ENCODE measurements around the gene ARHGAP29. TPM values are rescaled to one million over a fixed set of nuclear protein-coding genes. Genes with fewer than 3 reads are reported as not detected.
A peak's percentile ranks its signal among the peaks of the same experiment; 100 is the strongest.

ARHGAP29 gene
- total and polyA plus RNA-seq, 12 donors, result 5.3 to 16.7 (median 10.4) TPM

DNA sequence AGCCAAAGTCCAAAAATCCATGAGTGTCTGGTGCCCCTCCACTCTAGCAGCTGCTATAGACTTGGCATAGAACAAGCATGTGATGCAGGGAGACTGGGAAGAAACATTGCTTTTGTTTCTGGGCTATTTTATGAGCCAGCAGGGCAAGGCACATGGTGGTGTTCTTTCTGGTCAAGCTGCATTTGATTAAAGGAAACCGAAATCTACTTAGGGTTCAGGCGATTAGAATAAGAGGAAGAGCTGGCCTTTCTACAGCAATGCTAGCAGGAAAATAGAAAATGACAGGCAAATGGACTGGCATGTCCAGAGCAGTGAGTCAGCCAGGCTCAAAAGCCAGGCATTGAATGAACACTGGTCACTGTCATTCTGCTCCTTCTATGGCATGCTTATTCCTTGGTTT, 28.5 kb upstream of the ARHGAP29 start:
- WGBS, 4 donors, result 74 to 81% (median 75%) methylated on average over 2 of the region's 2 CpGs
- no peaks in the 10 kb centered on the region for H3K36me3 ChIP-seq (replicated peaks in 1 of 2)
- H3K4me1 ChIP-seq (replicated peaks in 1 of 2), result no peaks in the 10 kb centered on the region
- H3K9me3 ChIP-seq (replicated peaks in 1 of 3), result no peaks in the 10 kb centered on the region
- intact Hi-C loops (cut with DNase I), result no loop called here
- no peaks in the 10 kb centered on the region for H3K27me3 ChIP-seq
- TF ChIP-seq POLR2A (IDR thresholded peaks at IDR 0.05), result no peak
- TF ChIP-seq, protein P1, sequence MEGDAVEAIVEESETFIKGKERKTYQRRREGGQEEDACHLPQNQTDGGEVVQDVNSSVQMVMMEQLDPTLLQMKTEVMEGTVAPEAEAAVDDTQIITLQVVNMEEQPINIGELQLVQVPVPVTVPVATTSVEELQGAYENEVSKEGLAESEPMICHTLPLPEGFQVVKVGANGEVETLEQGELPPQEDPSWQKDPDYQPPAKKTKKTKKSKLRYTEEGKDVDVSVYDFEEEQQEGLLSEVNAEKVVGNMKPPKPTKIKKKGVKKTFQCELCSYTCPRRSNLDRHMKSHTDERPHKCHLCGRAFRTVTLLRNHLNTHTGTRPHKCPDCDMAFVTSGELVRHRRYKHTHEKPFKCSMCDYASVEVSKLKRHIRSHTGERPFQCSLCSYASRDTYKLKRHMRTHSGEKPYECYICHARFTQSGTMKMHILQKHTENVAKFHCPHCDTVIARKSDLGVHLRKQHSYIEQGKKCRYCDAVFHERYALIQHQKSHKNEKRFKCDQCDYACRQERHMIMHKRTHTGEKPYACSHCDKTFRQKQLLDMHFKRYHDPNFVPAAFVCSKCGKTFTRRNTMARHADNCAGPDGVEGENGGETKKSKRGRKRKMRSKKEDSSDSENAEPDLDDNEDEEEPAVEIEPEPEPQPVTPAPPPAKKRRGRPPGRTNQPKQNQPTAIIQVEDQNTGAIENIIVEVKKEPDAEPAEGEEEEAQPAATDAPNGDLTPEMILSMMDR (IDR thresholded peaks at IDR 0.05), result no peak
- no peak overlapping the region for H3K27ac ChIP-seq
- DNase-seq, result no peak
- no peak overlapping the region for H3K4me3 ChIP-seq

DNA sequence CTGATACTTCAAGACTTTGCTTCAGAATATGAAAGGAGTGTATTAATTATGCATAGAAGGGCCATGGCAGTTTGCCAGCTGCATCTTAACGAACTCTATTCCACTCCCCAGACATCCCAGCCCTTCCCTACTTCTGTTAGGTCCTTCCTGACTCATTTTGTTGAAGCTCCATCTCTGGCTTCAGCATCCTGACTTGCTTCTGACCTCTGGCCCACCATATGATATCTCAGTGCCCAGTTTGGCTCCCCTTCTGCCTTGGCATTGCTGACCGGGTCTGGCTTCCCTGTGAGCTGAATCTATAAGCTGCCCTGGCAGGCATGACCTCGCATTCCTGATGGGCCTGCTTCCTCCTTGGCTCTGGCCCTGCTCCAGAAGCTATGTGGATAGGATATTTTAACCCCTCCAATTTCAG, 27.6 kb upstream of the ARHGAP29 start:
- Histone ChIP-seq H3K36me3 (replicated peaks in 1 of 2) (no peaks in the 10 kb centered on the region), H3K4me3 (no peak overlapping the region), H3K4me1 (replicated peaks in 1 of 2) (no peaks in the 10 kb centered on the region), H3K27me3 (no peaks in the 10 kb centered on the region), H3K27ac (no peak overlapping the region), H3K9me3 (replicated peaks in 1 of 3) (no peaks in the 10 kb centered on the region)
- intact Hi-C loops (cut with DNase I), result no loop called here
- WGBS, 4 donors, result 62 to 67% (median 63%) methylated on average over 3 of the region's 3 CpGs
- TF ChIP-seq, protein P1 (IDR thresholded peaks at IDR 0.05), result no peak
- peak in 1 of 7 donors; percentile 21 for DNase-seq

DNA sequence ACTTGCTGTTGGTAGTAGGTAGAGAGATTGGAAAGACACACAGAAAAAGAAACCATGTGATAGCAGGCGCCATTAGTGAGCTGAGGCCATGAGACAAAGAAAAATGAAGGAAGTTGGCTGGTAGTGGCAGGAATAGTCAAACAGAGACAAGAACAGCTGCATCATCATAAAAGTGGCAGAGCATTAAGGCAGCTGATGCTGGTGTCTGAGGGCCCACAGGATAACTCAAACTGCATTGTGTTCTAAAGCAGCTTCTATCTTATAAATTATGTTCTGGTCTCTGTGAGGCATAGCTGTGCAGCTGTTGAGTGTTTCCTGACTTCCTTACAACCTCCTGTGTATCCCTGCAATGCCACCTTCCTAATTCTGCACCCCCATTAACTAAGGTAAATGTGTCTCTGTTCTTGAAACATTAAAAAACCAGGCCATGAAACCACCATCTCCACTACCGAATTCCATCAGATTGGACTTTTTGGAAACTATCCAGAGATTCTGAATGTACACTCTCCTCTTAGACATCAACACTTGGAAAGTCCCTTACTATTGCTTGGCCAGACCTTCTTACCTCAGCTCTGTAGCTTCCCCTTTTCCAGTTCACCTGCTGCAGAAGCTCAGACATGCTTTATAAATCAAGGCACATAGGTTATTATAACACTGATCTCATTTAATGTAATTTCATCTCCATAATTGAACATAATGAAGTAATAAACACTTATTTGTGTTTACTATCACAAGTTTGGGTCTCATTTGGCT, 23.4 kb upstream of the ARHGAP29 start:
- intact Hi-C loops (cut with DNase I), result no loop called here
- H3K4me3 ChIP-seq, result no peak overlapping the region
- no peaks in the 10 kb centered on the region for H3K36me3 ChIP-seq (replicated peaks in 1 of 2)
- no peaks in the 10 kb centered on the region for H3K9me3 ChIP-seq (replicated peaks in 1 of 3)
- 86 to 93% (median 89%) methylated on average over 2 of the region's 2 CpGs for WGBS, 4 donors
- no peak for DNase-seq
- no peaks in the 10 kb centered on the region for H3K27me3 ChIP-seq
- H3K4me1 ChIP-seq (replicated peaks in 1 of 2), result no peaks in the 10 kb centered on the region
- TF ChIP-seq POLR2A (IDR thresholded peaks at IDR 0.05), result no peak
- TF ChIP-seq, protein P1 (IDR thresholded peaks at IDR 0.05), result no peak
- no peak overlapping the region for H3K27ac ChIP-seq

DNA sequence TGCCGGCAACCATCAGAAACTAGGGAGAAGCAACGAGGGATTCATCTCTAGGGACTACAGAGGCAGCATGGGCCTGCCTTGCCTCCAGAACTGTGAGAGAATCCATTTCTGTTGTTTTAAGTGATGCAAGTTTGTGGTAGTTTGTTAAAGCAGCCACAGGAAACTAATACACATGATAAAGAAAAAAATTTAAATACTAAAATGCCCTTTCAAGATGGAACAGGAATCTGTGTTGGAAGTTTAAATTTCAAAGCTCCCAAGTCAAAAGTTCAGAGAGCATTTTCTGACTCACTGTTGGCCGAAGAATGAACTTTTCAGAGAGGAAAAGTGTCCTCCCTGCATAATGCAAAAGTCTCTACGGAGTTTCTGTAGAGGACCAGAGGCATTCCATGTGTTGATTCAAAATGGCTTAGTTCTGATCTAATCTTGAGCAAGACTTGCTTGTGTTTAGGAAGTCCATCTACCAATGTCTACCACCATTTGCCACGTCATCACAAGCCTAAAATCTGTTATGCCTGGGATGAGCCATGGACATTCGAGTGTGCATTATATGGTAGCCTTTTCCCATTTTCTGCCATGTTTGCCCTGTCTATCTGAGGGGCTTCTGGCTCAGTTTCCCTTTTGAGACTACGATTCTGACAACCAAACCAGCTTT, 22.4 kb upstream of the ARHGAP29 start:
- H3K27me3 ChIP-seq, result no peaks in the 10 kb centered on the region
- no peak for DNase-seq
- no peaks in the 10 kb centered on the region for H3K4me1 ChIP-seq (replicated peaks in 1 of 2)
- H3K4me3 ChIP-seq, result no peak overlapping the region
- H3K27ac ChIP-seq, result peak overlapping the region in 1 of 5 donors; percentile 41
- intact Hi-C loops (cut with DNase I), result no loop called here
- 80 to 88% (median 86%) methylated on average over 7 of the region's 7 CpGs for WGBS, 4 donors
- TF ChIP-seq, protein P1 (IDR thresholded peaks at IDR 0.05), result no peak
- no peak for TF ChIP-seq POLR2A (IDR thresholded peaks at IDR 0.05)
- no peaks in the 10 kb centered on the region for H3K36me3 ChIP-seq (replicated peaks in 1 of 2)
- H3K9me3 ChIP-seq (replicated peaks in 1 of 3), result no peaks in the 10 kb centered on the region

Data from adrenal gland (tissue), 12 donors.